H9 (cell line): ENCODE data around the gene CTXND2. TPM values are rescaled to one million over a fixed set of nuclear protein-coding genes. Genes with fewer than 3 reads are reported as not detected.

Source experiments
- DNase-seq: peaks from one replicate; pipeline ENCODE4 v3.0.0-alpha.2; 2017
- H2AFZ ChIP-seq: one replicate; pipeline ENCODE4 v1.6.1; 2013; ENCODE audit warnings: mild to moderate bottlenecking, low read length, control low read depth, moderate library complexity
- H2AK5ac ChIP-seq: 2 replicates; pipeline ENCODE4 v1.6.1; 2013; ENCODE audit warnings: low read length, control low read depth, mixed read lengths; ENCODE audit not compliant: insufficient read length
- H2BK120ac ChIP-seq: one replicate; pipeline ENCODE4 v1.6.1; 2013; ENCODE audit warnings: low read depth, mild to moderate bottlenecking, low read length, control low read depth, inconsistent platforms; ENCODE audit not compliant: poor library complexity, severe bottlenecking
- H2BK12ac ChIP-seq: 2 replicates; pipeline ENCODE4 v1.6.1; 2013; ENCODE audit warnings: low read length, control low read depth, mixed read lengths, low read depth; ENCODE audit not compliant: insufficient read length
- H2BK15ac ChIP-seq: 2 replicates; pipeline ENCODE4 v1.6.1; 2013; ENCODE audit warnings: low read depth, low read length, control low read depth
- H2BK20ac ChIP-seq: one replicate; pipeline ENCODE4 v1.6.1; 2013; ENCODE audit warnings: low read depth, mild to moderate bottlenecking, low read length, control low read depth, inconsistent platforms; ENCODE audit not compliant: poor library complexity, severe bottlenecking
- H2BK5ac ChIP-seq: 2 replicates; pipeline ENCODE4 v1.6.1; 2013; ENCODE audit warnings: low read length, control low read depth, mixed read lengths; ENCODE audit not compliant: insufficient read length
- H3K14ac ChIP-seq: 2 replicates; pipeline ENCODE4 v1.6.1; 2013; ENCODE audit warnings: low read length, control low read depth; ENCODE audit not compliant: insufficient read depth
- H3K18ac ChIP-seq: 2 replicates; pipeline ENCODE4 v1.6.1; 2013; ENCODE audit warnings: low read depth, mild to moderate bottlenecking, mixed read lengths, low read length, control low read depth; ENCODE audit not compliant: insufficient read length
- H3K23ac ChIP-seq: 2 replicates; pipeline ENCODE4 v1.6.1; 2013; ENCODE audit warnings: low read length, control low read depth, mixed read lengths, low read depth; ENCODE audit not compliant: insufficient read length
- H3K23me2 ChIP-seq: 2 replicates; pipeline ENCODE4 v1.6.1; 2013; ENCODE audit warnings: low read depth, mild to moderate bottlenecking, mixed read lengths, low read length, control low read depth; ENCODE audit not compliant: insufficient read length, poor library complexity, severe bottlenecking
- H3K27ac ChIP-seq: 2 replicates; pipeline ENCODE4 v1.5.1; 2013; ENCODE audit warnings: low read length, control low read depth, mixed read lengths, low read depth; ENCODE audit not compliant: insufficient read length
- H3K27me3 ChIP-seq: 2 replicates; pipeline ENCODE4 v1.6.1; 2013; ENCODE audit warnings: low read length, control low read depth, inconsistent platforms; ENCODE audit not compliant: insufficient read depth
- H3K4ac ChIP-seq: 2 replicates; pipeline ENCODE4 v1.6.1; 2013; ENCODE audit warnings: low read depth, mild to moderate bottlenecking, control low read depth, inconsistent platforms, low read length, moderate library complexity
- H3K4me1 ChIP-seq: 2 replicates; pipeline ENCODE4 v1.6.1; 2013; ENCODE audit warnings: low read length, control low read depth, inconsistent platforms; ENCODE audit not compliant: insufficient read depth
- H3K4me2 ChIP-seq: 2 replicates; pipeline ENCODE4 v1.6.1; 2013; ENCODE audit warnings: low read length, control low read depth, mixed read lengths; ENCODE audit not compliant: insufficient read length, insufficient read depth
- H3K56ac ChIP-seq: 2 replicates; pipeline ENCODE4 v1.6.1; 2013; ENCODE audit warnings: low read depth, mild to moderate bottlenecking, mixed read lengths, low read length, control low read depth; ENCODE audit not compliant: insufficient read length
- H3K79me1 ChIP-seq: 2 replicates; pipeline ENCODE4 v1.6.1; 2013; ENCODE audit warnings: low read depth, mild to moderate bottlenecking, moderate library complexity, low read length, control low read depth, inconsistent platforms; ENCODE audit not compliant: insufficient read depth, poor library complexity, severe bottlenecking
- H3K79me2 ChIP-seq: 2 replicates; pipeline ENCODE4 v1.6.1; 2013; ENCODE audit warnings: low read length, control low read depth, inconsistent platforms; ENCODE audit not compliant: insufficient read depth
- H3K9ac ChIP-seq: 2 replicates; pipeline ENCODE4 v1.6.1; 2013; ENCODE audit warnings: low read length, control low read depth, mixed read lengths; ENCODE audit not compliant: insufficient read length; ENCODE audit errors: extremely low read depth
- H3K9me3 ChIP-seq: one replicate; pipeline ENCODE4 v1.6.1; 2013; ENCODE audit warnings: low read depth, low read length, inconsistent platforms; ENCODE audit not compliant: control insufficient read depth
- H3T11ph ChIP-seq: one replicate; pipeline ENCODE4 v1.6.1; 2013; ENCODE audit warnings: mild to moderate bottlenecking, low read length, control low read depth, inconsistent platforms
- H4K20me1 ChIP-seq: one replicate; pipeline ENCODE4 v1.6.1; 2013; ENCODE audit not compliant: control insufficient read depth, insufficient read length, insufficient read depth
- H4K5ac ChIP-seq: 2 replicates; pipeline ENCODE4 v1.6.1; 2013; ENCODE audit warnings: low read depth, mild to moderate bottlenecking, mixed read lengths, low read length, control low read depth; ENCODE audit not compliant: insufficient read length
- H4K8ac ChIP-seq: replicated peaks from 2 replicates; pipeline ENCODE4 v1.6.1; 2013; ENCODE audit warnings: low read length, control low read depth, mixed read lengths, low read depth; ENCODE audit not compliant: insufficient read length
- H4K91ac ChIP-seq: 2 replicates; pipeline ENCODE4 v1.6.1; 2013; ENCODE audit warnings: low read depth, mild to moderate bottlenecking, moderate library complexity, mixed read lengths, low read length, control low read depth; ENCODE audit not compliant: insufficient read length
- H3K27ac Mint-ChIP-seq, 3 experiments: 2 replicates in 2 of 3; 3 replicates in 1 of 3; pipeline ENCODE4 v1.8.0; 2020 to 2021; ENCODE audit warnings: mixed read lengths in 3 of 3, mild to moderate bottlenecking in 1 of 3, moderate library complexity in 1 of 3
- H3K27me3 Mint-ChIP-seq: 2 replicates; pipeline ENCODE4 v1.8.0; 2021; ENCODE audit warnings: low read depth, mild to moderate bottlenecking, moderate library complexity, mixed read lengths
- H3K36me3 Mint-ChIP-seq, 3 experiments: 2 replicates in 2 of 3; 3 replicates in 1 of 3; pipeline ENCODE4 v1.8.0; 2020 to 2021; ENCODE audit warnings: low read depth in 3 of 3, mixed read lengths in 3 of 3; ENCODE audit not compliant: insufficient read depth in 1 of 3
- H3K4me1 Mint-ChIP-seq, 2 experiments: 2 replicates each; pipeline ENCODE4 v1.8.0; 2020; ENCODE audit warnings: mixed read lengths in 2 of 2
- H3K4me3 Mint-ChIP-seq, 2 experiments: 2 replicates in 1 of 2; 3 replicates in 1 of 2; pipeline ENCODE4 v1.8.0; 2020 to 2021; ENCODE audit warnings: mild to moderate bottlenecking in 2 of 2, mixed read lengths in 2 of 2, moderate library complexity in 1 of 2
- H3K9me3 Mint-ChIP-seq, 2 experiments: 2 replicates in 1 of 2; 3 replicates in 1 of 2; pipeline ENCODE4 v1.8.0; 2020; ENCODE audit warnings: mild to moderate bottlenecking in 2 of 2, mixed read lengths in 2 of 2, moderate library complexity in 1 of 2
- CTCF ChIP-seq: fragments of 200-600 bp; sonication (generic); conservative IDR thresholded peaks from 3 replicates; pipeline ENCODE4 v1.8.0; 2021; ENCODE audit warnings: antibody characterized with exemption, mild to moderate bottlenecking
- WGBS: extraction: QIAGEN DNeasy Blood & Tissue Kit; methylation state at CpG from one replicate; pipeline ENCODE4 v1.1.7; 2013; ENCODE audit warnings: missing lambda C conversion rate, low lambda C conversion rate, mixed read lengths; ENCODE audit not compliant: insufficient read length; ENCODE audit errors: extremely low coverage; 5-methylcytosine and 5-hydroxymethylcytosine counted together
- total RNA-seq: library from RNA; stranded (reverse); gene quantifications from 2 replicates; pipeline ENCODE4 v1.2.1, GENCODE V29; 2021

The CTXND2 gene
- total RNA-seq, 1 experiment from 2014 or later, result not detected

- no peak overlapping the region for H2BK15ac ChIP-seq
- H3K14ac ChIP-seq, result no peak overlapping the region
- no peaks in the 10 kb centered on the region for H3K79me1 ChIP-seq
- H2BK12ac ChIP-seq, result no peak overlapping the region
- H3K9ac ChIP-seq, result no peak overlapping the region
- H2BK5ac ChIP-seq, result no peak overlapping the region
- no peaks in the 10 kb centered on the region for H3K23me2 ChIP-seq
- 0 out of 2 replicates have a peak, but pooled peaks cover 2% of the 10 kb centered on the region for H3K4me1 ChIP-seq
- peak; percentile 86 for TF ChIP-seq CTCF
- H3K9me3 ChIP-seq, result no peaks in the 10 kb centered on the region
- H4K8ac ChIP-seq, result no peak overlapping the region
- no peak overlapping the region for H3K4ac ChIP-seq
- no peaks in the 10 kb centered on the region; the same call in 1 of the 2 replicates for H3K27me3 Mint-ChIP-seq
- H3K18ac ChIP-seq, result no peak overlapping the region
- H3K23ac ChIP-seq, result no peak overlapping the region
- no peaks in the 10 kb centered on the region for H4K20me1 ChIP-seq
- no peak overlapping the region for H4K5ac ChIP-seq
- H3K4me1 Mint-ChIP-seq, result peaks cover 10 to 14% of the 10 kb centered on the region in 2 experiments
- DNase-seq, result peak; percentile 74
- no peak overlapping the region for H2AK5ac ChIP-seq
- WGBS, result no CpG with 5 or more reads among the region's 2 CpGs
- no peak overlapping the region for H3K4me2 ChIP-seq
- no peak overlapping the region for H3K27ac ChIP-seq
- no peak overlapping the region for H3K4me3 Mint-ChIP-seq
- peak overlapping the region; percentile 9 for H2AFZ ChIP-seq
- no peaks in the 10 kb centered on the region for H3K79me2 ChIP-seq
- H3T11ph ChIP-seq, result no peak overlapping the region
- H3K9me3 Mint-ChIP-seq, result peaks cover 0 to 3% of the 10 kb centered on the region in 2 experiments; a peak in 1 of 5 replicates
- no peaks in the 10 kb centered on the region for H3K27me3 ChIP-seq
- H2BK120ac ChIP-seq, result no peak overlapping the region
- no peak overlapping the region for H4K91ac ChIP-seq
- H2BK20ac ChIP-seq, result no peak overlapping the region
- peaks cover 4 to 8% (median 7%) of the 10 kb centered on the region in 3 experiments; a peak in 6 of 7 replicates for H3K36me3 Mint-ChIP-seq
- H3K27ac Mint-ChIP-seq, result peak overlapping the region in 2 of 3 experiments; percentile 46 to 55; a peak in 2 of 7 replicates
- H3K56ac ChIP-seq, result no peak overlapping the region
These were observed 35.6 kb downstream of the CTXND2 start for GRCh38 chr1:150922519-150922975.
